Activated CD8-positive, alpha-beta memory T cell treated with anti-CD3 and anti-CD28 coated beads, Interleukin-2, amount 50 U/mL, for 4 hours (primary cell): ENCODE data around the gene ESRRG.

ENCODE experiments used
- DNase-seq: peaks from one replicate; pipeline ENCODE4 v3.0.0-alpha.2; 2020

Gene ESRRG

DNA sequence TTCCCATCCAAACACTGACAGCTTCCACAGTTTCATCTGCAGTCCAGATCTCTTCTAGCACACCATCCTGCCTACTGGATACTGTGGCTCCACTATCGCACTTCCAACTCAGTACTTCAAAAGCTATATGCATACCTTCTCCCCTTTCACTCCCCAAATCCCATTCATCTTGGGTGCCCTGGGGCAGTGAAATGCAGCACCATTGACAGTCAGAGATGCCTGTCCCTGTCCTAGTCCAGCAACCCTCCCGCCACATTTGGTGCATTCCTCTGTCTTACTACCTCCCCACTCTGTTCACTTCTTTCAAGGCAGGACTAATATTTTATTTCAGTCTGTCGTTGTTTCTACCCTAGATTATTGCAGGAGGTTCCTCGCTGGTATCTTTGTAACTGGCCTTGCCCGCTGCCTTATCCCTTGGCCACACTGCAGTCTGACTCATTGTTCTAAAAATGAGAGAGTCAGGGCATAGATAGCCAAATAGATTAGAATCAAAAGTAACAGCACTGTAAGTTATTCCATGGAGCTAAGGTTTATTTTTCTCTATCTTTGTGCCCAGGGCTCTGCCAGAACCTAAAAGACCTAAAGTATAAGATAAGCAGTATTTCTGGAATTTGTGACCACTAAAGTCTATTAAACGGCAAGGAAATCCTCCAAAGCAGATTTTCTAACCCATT is 96.7 kb downstream of the ESRRG start:
- DNase-seq = no peak

DNA sequence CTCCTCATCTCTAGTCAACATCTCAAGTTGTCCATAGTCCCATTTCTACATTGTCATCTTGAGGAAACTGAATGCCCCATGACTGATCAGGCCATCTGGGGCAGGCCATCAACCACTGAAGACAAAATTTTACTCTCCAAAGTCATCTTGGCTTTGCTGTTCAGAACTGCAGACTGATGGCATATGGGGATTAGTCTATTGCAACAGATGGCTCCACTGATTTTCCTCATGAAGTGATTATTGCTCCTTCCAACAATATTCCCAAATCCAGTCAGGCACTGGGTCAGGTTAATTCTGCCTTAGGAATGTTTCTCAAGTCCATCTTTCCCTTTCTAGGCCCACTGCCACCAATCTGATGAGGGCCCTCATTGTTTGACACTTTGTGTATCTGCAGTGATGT is 101.7 kb downstream of the ESRRG start:
- no peak for DNase-seq

DNA sequence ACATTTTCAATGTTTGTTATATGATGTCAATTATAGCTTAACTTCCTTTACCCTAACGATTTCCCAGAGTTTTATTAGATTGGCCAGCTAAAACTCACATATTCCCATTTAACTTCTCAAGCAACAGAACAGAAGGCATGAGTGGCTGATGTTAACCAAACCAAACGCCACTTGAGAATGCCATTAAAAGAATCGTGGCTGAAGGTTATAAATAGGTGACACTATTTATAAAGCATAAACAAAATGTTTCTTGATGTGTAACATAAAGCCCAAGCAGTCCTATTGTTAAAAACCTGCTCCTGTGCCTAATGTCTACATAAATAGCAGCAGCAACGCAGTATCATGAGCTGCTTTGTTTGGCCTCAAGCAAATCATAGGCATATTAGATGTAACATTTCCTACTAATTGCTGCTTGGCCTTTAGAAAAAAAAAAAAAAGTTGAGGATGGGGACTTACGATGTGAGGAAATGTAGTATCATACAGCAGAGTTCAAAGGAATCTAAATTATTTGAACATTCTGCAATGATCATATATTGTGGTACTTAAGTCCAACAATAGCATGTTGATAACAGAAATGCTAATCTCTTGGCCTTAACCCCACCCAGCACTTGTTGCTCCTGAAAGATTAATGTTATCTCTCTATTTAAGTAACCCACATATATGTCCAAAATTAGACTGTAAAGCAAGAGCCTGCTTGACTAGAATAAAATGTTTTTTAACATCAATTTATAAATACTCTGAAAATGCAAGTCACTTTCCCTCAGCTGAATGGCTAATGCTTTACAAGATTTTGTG is 106.0 kb downstream of the ESRRG start:
- DNase-seq = no peak

DNA sequence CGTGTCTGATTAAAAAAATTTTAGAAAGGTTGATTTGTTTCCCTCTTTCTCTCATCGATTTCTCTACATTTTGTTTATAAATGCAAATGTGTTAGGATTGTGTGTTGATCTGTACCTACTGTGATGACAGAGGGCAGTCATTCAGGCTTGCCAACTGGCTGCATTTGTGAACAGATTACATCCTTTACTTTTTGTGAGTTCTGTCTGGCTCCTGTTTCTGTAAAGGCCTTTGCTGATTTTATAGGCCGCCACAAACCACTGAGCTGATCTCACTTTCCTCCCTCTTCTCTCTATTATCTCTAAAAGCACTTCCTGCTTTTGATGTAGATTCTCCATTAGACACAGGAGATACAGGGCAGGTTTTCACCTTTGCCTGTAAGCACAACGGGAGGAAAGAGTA is 106.8 kb downstream of the ESRRG start:
- DNase-seq = no peak

DNA sequence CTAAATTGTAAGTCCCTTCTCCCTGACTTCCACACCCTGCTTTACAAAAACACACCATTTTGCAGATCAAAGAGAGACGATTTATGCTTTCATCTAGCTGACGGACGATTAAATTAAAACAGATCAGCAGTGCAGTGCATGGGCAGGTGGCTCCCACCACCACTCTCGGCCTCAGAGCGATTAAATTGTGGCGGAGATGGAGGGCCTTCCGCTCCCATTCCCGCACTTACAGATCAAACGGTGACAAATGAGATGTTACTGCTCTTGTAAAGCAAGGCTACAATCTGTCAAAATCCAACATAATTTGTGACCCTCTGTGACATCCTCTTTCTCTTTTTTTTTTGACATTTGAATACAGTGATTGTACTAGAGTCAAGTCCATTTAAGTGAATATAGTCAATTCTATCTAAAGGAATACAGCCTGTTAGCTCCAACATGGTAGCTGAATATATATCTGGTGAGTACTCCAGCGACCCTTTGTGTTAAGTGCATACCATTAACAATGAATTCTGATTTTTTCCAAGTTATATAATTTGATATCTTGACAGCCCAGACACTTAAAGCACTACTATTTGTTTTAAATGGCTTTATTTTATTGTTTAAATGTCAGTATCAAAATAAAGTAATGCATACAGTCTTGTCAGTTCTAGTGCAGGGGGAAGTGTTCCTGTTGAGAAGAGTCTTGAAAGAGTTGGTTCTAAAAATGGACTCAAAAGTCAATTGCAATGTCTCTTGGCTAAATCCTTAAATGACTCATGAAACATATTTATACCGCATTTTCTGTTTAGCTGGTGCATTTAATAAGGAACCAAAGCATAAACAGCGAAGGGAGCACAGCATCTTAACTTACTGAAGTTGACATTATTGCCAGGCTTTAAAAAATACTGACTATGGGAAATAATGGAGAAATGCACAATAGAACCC is 109.0 kb downstream of the ESRRG start:
- DNase-seq = no peak

DNA sequence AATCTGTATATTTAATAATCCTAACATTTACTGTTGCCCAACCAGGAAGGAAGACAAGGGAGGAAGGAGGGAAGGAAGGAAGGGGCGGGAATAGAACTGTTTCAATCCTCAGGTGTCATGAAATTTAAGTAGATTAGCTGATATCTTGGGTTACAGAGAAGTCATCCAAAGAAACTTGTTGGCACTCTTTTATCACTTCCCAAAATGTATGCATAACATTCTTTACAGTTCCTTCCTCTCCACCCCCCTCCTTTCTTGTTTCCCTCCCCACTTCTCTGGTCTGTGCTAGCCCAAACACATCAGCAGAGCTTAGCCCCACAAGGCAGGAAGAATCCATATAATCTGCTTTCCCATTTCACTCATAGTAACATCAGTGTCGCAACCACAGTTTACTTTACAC is 110.9 kb downstream of the ESRRG start:
- DNase-seq = no peak

DNA sequence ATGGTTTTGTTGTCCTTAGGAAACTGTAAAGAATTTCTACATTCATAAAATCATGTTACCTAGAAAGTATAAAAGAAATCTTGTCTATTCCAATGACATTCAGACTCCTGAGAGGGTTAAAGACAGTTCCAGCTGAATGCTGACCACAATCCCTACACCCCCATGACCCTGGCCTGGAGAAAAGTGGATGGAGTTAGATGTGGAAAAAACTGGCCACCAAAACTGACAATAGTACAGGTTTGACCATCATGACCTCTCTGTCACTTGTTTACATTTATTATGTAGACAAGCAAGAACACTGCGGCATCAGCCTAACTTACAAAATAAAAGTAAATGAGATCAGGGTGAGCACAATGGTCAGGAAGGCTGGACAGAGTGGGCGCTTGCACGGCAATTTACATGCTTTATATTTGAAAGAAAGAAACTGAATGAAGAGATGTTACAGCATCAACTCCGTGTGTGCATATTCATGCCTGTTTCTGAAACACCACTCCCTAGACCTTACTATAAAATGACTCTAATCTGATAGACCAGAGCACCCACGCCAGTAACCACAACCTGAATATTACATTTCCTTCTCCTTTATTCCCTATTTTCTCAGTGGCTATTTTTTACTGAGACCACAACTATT is 116.0 kb downstream of the ESRRG start:
- no peak for DNase-seq

DNA sequence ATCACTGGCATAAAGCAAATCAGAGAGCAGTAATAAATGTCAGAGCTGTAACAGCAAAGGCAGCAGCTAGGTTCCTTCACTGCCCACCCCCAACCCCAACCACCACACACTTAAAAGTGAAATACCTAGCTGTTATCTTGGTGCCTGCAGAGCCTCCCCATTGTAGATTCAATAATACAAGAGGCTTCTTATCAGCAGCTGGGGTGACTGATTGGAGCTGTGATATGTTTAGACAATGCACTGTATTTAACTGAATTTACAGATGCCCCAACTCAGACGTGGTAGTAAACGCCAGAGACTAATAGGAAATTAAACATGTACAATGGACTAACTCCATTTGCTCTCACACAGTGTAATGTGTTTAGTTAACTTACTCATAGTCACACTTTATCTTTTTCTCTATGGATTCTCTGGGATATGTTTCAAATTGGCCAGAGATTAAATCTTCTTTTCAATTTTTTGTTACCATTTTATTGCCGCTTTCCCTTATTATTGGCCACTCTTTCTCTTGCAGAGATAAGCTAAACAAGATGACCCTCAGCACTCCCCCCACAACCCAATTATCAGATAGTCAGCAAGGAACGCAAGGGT is 117.1 kb downstream of the ESRRG start:
- no peak for DNase-seq

DNA sequence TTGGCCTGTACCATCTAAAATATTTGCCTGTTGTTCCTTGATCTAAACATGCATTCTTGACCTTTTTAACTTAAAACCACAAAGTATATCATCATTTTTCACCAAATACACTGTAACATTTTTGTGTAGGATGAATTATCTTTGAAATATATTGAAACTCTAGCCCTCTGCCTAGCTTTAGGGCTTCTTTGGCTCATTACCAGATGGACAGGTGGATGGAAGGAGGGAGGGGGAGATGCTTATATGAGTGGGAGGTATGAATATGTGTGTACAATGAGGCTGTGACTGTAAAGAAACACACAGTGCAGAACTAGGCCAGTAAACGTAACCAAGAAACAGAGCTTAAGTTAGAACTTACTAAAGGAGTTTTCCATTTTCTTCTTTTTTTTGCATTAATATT is 118.5 kb downstream of the ESRRG start:
- no peak for DNase-seq

DNA sequence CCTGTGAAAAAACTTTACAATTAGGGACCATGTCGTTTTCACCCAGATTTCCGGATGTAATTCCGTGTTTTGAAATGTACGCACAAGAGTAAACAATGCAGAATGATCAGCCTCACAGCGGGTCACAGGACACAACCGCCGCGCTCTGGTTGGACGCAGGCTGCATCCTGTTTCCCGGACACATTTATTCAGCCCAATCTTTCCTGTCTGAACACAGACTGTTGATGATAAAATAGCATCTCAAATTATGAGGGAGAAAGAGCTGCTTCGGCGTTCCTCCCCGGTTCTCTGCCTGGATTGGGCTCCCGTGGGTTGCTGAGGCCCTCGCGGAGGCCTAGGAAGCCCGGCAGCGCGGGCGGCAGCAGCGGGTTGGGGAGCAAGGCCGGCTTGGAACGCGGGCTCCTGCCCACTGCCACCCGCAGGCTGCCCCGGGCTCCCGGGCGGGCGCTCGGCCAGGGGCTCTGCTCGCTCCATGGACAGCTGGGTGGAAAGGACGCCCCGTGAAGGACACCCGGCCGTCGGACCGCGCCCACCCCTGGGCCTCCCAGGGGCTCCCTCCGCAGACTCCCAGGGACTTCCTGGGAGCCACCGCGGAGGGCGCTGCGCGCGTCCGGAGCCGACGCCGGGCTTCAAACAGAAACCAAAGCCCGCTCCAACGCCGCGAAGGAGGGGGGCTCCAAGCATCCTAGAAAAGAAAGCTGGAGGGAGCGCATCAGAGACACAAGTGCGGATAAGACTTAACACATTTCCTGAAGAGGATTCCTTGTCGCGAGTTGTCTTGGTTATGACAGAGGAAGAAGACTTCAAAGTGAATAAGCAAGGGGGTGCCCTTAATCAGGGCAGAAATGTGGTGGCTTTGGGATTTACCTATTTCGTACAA is 122.3 kb downstream of the ESRRG start:
- no peak for DNase-seq

DNA sequence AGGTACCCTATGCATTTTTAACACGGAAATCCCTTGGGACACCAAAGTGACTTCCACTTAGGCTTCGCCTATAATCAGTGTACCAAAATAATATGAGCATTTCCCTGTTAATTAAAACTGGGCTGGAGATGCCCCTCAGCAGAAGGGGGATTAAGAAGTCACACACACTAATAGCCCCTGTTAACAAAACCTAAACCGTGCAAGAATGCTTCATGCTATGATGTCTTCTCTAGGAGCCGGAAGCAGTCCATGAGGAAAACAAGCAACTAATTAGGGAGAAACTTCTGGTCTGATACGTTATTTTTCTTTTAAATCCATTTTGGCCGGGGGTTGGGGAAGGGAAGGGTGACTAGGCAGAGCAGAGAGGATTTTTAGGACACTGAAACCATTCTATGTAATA is 123.4 kb downstream of the ESRRG start:
- no peak for DNase-seq

DNA sequence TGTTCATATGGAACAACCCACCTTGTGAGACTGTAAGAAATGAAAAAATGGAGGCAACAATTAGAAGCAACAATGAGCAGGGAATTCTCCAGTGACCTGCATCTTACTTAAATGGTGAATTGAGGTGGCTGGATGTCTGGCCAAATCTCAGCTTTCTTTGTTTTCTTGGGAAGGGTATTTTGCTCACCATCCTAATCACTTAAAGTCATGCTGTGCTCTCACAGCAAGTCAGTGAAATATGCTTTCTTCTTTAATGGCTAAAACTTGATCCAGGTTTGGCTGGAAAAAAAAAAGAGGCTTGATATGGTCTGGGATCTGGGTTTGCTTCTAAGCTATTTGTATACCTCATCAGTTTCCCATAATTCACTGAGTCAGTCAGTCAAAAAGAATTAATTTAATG is 124.8 kb downstream of the ESRRG start:
- no peak for DNase-seq

DNA sequence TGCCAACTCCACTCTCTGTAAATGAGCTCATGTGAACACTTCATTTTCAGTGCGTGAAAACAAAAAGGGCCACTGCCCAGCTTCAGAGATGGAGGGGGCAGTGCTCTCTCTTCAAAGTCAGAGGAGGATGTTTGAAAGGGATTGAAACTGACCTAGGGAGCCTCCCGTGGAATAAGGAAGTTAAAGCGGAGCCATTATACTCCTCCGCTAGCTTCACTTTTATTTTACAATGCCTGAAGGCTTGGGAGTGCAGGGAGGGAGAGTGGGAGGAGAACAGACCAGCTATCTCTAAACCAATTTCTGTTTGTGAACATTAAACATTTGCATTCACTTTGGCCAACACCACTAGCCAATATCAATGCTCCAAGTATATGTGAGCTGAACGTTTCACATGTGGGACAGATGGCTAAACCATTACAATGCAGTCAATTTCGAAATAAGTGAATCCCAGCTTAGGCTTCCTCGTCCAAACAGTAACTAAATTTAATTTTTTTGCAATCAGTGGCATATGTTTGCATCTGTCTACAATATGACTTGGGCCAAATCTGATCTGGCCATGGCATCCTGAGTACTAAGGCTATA is 126.9 kb downstream of the ESRRG start:
- DNase-seq = no peak

DNA sequence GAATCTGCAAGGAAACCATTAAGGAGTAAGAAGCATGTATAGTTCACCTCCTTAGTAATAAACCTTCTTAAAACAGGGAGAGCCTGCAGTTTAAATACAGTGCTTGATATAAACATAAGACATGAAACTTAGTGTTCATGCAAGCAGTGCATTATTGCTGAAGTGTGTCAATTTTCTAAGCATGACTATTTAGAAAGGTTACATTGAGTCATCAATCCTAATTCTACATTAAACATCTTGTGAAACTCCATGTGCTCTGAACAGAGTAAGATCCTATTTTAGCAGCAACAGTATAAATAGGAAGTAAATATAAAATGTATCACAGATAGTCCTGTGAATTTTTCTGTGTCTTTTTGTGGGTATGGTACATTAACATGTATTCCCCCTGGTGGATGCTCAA is 135.5 kb downstream of the ESRRG start:
- DNase-seq = no peak

DNA sequence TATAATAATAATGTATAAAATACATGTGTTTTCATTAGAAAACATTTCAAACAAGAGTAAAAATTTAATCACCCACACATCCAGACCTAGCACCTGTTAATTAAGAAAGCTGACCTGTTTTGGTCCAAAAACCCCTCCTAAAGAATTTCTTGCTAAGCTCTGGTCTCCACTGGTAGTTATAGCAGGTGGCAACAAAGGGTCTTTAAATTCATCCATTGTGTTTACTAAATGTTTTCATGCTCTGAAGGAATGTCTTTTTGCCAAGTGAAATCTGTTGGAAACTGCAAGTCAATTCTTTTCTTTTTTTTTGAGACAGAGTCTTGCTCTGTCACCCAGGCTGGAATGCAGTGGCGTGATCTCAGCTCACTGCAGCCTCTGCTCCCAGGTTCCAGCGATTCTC is 141.1 kb downstream of the ESRRG start:
- DNase-seq = no peak

DNA sequence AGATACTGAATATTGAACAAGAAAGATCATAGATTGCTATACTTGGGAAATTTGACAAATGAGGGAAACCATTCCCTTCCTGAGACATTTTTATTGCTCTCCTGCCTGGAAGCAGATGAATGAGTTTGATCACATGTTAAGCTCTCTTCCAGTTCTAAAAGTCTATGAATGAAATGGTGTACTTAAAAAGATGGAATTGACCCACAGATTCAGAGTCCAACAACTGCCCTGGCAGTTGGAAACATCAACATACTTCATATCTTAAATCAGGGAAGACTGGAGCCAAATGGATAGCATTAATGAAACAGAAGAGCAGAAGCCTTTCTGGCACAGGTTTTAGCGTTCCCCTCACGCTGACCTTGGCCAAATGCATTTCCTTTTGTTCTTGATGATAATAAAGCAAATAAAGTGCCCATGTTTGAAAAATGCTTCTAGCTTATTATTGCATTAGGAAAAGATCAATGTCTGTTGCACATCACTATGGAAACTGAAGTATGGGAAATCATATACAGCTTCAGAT is 142.6 kb downstream of the ESRRG start:
- no peak for DNase-seq

DNA sequence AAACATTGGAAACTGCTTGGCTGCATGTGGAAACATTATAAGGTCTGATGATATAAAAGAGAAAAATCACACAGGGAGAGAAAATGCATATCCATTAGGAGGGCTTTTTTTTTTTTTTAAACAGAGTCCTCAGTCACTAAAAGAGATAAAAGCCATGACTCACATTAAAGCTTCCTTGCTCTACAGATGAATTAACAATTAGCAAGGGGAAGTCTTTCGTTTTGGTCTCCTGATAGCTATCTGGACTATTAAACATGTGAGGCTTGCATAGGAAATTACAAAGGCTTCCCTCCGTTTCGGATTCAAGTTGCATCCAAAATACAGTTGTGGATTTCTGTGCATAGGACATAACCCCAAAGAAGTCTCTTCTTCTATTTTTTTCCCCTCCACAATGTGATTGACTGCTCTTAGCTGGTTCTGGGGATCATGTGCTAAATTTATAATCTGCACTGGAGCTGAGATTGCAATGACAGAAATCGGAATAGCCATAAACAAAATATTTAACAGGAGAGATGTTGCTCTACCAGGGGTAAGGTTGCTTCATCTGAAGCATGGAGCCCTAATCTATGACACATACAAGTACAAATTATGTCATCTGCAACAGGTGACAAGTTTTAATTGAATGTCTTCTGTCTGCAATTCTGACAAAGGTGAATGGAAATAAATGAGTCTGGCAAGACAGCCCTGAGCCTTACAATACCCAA is 146.8 kb downstream of the ESRRG start:
- no peak for DNase-seq

DNA sequence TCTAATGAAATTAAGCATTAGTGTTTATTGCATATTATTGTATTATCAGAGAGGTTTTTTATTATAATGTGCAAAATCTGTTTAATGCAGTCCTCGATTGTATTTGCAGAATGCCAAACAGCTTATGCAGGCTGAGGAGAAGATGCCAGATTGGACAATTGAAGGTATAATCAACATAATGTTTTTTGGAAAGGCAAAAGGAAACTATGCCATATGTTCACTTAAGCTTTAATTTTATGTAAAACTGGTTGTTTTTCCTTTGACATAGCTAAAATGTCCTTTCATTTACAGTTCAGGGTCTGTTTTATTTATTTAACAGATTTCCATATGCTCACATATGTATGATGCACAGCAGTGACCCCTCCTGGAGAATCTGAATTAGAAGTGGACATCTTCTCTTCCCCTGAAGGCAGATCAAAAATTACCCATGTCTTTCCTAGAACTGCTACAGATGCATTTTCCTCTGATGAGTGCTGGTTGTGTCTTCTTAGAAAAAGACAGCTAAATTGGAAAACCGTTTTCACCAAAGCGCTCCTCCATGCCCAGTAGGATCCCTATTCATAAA is 156.5 kb downstream of the ESRRG start:
- no peak for DNase-seq

DNA sequence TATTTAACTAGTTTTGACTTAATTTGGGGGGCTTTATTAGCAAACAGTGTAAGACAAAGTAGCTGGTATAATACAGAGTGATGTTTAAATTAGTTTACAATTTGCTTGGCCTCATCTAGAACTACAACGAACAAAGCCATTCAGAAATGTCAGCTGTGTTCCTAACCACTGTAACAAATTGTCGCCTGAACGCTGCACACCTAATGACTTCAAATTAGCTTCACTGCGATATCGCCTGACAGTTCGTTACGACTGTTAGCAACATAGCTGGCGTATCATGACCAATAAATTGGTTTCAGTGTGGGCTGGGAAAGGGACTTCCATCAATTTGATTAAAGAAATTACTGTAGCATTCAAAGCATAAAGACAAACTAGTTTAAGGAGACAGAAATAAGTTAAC is 160.1 kb downstream of the ESRRG start:
- no peak for DNase-seq

DNA sequence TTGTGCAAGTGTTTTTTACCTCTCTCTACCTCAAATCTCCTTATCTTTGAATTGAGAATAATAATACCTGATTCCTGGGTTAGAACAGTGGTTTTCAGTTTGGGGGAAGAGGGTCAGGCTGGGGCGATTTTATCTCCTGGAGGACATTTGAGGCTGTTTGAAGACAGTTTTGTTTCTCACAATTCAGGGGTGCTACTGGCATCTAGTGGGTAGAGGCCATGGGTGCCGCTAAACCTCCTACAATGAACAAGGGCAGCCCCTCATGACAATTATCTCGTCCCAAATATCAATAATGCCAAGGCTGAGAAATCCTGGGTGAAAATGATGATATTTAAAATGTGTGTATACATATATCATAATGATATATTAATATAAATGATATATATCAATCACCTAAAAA is 160.8 kb downstream of the ESRRG start:
- DNase-seq = no peak
